Mesothelial cell of epicardium (in vitro differentiated cells): ENCODE results near the gene SPRR2E. TPM values are rescaled to one million over a fixed set of nuclear protein-coding genes. Genes with fewer than 3 reads are reported as not detected.
"Not testable (repeated sequence)": the region's sequence is repeated elsewhere in the genome, so short reads cannot be mapped to it uniquely, and the experiment has no call there.

Experiments
- DNase-seq, 2 experiments: peaks; one replicate each; pipeline ENCODE4 v3.0.0; 2021; ENCODE audit warnings: low spot score in 2 of 2; ENCODE audit not compliant: unreplicated experiment in 2 of 2
- H3K27ac Mint-ChIP-seq: 2 replicates; pipeline ENCODE4 v1.8.0; 2021; ENCODE audit warnings: mixed read lengths
- H3K27me3 Mint-ChIP-seq: 2 replicates; pipeline ENCODE4 v1.8.0; 2021; ENCODE audit warnings: low read depth, mixed read lengths
- H3K36me3 Mint-ChIP-seq: 2 replicates; pipeline ENCODE4 v1.8.0; 2021; ENCODE audit warnings: mixed read lengths
- H3K4me1 Mint-ChIP-seq: 2 replicates; pipeline ENCODE4 v1.8.0; 2021; ENCODE audit warnings: mixed read lengths
- H3K4me3 Mint-ChIP-seq: 2 replicates; pipeline ENCODE4 v1.8.0; 2021; ENCODE audit warnings: mild to moderate bottlenecking, moderate library complexity, mixed read lengths
- H3K9me3 Mint-ChIP-seq: 2 replicates; pipeline ENCODE4 v1.8.0; 2021; ENCODE audit warnings: mixed read lengths
- CTCF ChIP-seq: fragments of 200-600 bp; sonication (generic); IDR thresholded peaks from one replicate; pipeline ENCODE4 v1.5.0; 2021; ENCODE audit warnings: antibody characterized with exemption; ENCODE audit not compliant: unreplicated experiment
- total RNA-seq: library from RNA; stranded (reverse); gene quantifications from 3 replicates; pipeline ENCODE4 v1.2.1, GENCODE V29; 2021

Gene SPRR2E
- total RNA-seq: 1.2 to 1.9 TPM (median 1.9 TPM) in 3 replicates

GRCh38 chr1:153094426-153094825 is at the start of gene SPRR2E:
TSS of gene SPRR2E (minus strand) at chr1:153094526. CDS start at chr1:153093751, 775 bp downstream.
- Mint-ChIP-seq H3K27me3 (peaks cover 1% of the 10 kb centered on the region), H3K27ac (no peak within 1 kb of the TSS), H3K36me3 (no peaks in the 10 kb centered on the region), H3K9me3 (peaks cover 6% of the 10 kb centered on the region), H3K4me3 (no peak within 1 kb of the TSS), H3K4me1 (peaks cover 19% of the 10 kb centered on the region)
- no peak for DNase-seq
- TF ChIP-seq CTCF: no peak

GRCh38 chr1:153141377-153141776 is 47.1 kb upstream of the SPRR2E start:
- peaks cover 16% of the 10 kb centered on the region for H3K27me3 Mint-ChIP-seq
- peaks cover 2% of the 10 kb centered on the region for H3K4me1 Mint-ChIP-seq
- no peak overlapping the region for H3K4me3 Mint-ChIP-seq
- no peak overlapping the region for H3K27ac Mint-ChIP-seq
- TF ChIP-seq CTCF: no peak
- no peaks in the 10 kb centered on the region for H3K36me3 Mint-ChIP-seq
- DNase-seq: no peak
- no peaks in the 10 kb centered on the region for H3K9me3 Mint-ChIP-seq

- Mint-ChIP-seq H3K4me1 (peaks cover 2% of the 10 kb centered on the region), H3K4me3 (no peak overlapping the region), H3K36me3 (no peaks in the 10 kb centered on the region), H3K27ac (no peak overlapping the region), H3K9me3 (peaks cover 6% of the 10 kb centered on the region), H3K27me3 (peaks cover 14% of the 10 kb centered on the region)
- no peak for TF ChIP-seq CTCF
- DNase-seq: no peak
Observed at GRCh38 chr1:153140484-153140883, 46.2 kb upstream of the SPRR2E start.

GRCh38 chr1:153133743-153134142 is 39.4 kb upstream of the SPRR2E start:
- Mint-ChIP-seq H3K4me3 (no peak overlapping the region), H3K36me3 (no peaks in the 10 kb centered on the region), H3K27ac (no peak overlapping the region), H3K9me3 (peaks cover 6% of the 10 kb centered on the region), H3K27me3 (peaks cover 4% of the 10 kb centered on the region), H3K4me1 (peaks cover 13% of the 10 kb centered on the region)
- DNase-seq: no peak
- no peak for TF ChIP-seq CTCF

- peaks cover 6% of the 10 kb centered on the region for H3K9me3 Mint-ChIP-seq
- no peak for DNase-seq
- no peak overlapping the region for H3K27ac Mint-ChIP-seq
- H3K36me3 Mint-ChIP-seq: no peaks in the 10 kb centered on the region
- H3K4me3 Mint-ChIP-seq: no peak overlapping the region
- no peak for TF ChIP-seq CTCF
- peaks cover 4% of the 10 kb centered on the region for H3K27me3 Mint-ChIP-seq
- H3K4me1 Mint-ChIP-seq: peaks cover 13% of the 10 kb centered on the region
Observed at GRCh38 chr1:153133267-153133666, 38.9 kb upstream of the SPRR2E start.

GRCh38 chr1:153128688-153129087 is 34.4 kb upstream of the SPRR2E start:
- Mint-ChIP-seq H3K9me3 (peaks cover 29% of the 10 kb centered on the region), H3K36me3 (peaks cover 19% of the 10 kb centered on the region)
- not testable (repeated sequence) for DNase-seq, H3K27ac Mint-ChIP-seq, H3K4me1 Mint-ChIP-seq, H3K4me3 Mint-ChIP-seq, H3K27me3 Mint-ChIP-seq
